Epithelial cell of esophagus (primary cell): ENCODE measurements around the gene HES7.

Source experiments
- DNase-seq: peaks from one replicate; pipeline ENCODE4 v3.0.0; 2010; ENCODE audit warnings: low read depth
- H3K4me3 ChIP-seq: 2 replicates; pipeline ENCODE4 v1.5.1; 2011; ENCODE audit warnings: mild to moderate bottlenecking, low read length, control low read depth
- TF ChIP-seq, protein P1 (sequence below): IDR thresholded peaks from 2 replicates; pipeline ENCODE4 v1.5.1; 2011; ENCODE audit warnings: low read depth, mild to moderate bottlenecking, low read length, control low read depth, inconsistent platforms; ENCODE audit not compliant: insufficient read depth; ENCODE audit errors: missing control alignments

The HES7 gene

DNA sequence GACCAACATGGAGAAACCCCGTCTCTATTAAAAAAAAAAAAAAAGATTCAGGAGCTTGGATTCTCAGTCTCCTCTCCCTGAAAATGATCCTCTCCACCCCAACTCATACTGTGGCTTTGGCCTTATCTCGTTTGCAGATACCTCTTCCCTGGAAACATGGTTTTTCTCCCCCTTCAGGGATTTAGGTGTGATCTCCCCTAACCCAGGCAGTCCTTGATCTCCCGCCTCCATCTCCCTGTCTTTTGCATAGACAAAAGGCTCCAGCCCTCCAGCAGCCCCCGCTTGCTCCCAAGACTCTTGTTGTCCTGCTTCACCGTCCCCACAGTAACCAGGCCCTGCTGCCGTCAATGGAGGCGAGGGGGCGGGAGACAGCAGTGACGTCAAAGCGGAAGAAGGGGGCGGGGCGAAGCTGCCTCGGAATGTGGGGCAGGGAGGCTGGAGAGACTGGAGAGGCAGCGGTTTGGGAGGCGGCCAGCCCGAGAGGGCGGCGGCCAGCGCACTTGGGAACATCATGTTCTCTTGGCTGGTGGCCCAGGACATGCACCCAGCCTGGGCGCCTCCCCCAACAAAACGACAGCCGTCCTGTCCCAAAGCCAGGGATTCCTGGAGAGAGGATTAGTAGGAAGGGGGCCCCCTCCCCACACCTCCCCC lies 30.2 kb upstream of the HES7 start:
- DNase-seq: peak; percentile 98
- H3K4me3 ChIP-seq: peak overlapping the region; percentile 100
- TF ChIP-seq, protein P1, sequence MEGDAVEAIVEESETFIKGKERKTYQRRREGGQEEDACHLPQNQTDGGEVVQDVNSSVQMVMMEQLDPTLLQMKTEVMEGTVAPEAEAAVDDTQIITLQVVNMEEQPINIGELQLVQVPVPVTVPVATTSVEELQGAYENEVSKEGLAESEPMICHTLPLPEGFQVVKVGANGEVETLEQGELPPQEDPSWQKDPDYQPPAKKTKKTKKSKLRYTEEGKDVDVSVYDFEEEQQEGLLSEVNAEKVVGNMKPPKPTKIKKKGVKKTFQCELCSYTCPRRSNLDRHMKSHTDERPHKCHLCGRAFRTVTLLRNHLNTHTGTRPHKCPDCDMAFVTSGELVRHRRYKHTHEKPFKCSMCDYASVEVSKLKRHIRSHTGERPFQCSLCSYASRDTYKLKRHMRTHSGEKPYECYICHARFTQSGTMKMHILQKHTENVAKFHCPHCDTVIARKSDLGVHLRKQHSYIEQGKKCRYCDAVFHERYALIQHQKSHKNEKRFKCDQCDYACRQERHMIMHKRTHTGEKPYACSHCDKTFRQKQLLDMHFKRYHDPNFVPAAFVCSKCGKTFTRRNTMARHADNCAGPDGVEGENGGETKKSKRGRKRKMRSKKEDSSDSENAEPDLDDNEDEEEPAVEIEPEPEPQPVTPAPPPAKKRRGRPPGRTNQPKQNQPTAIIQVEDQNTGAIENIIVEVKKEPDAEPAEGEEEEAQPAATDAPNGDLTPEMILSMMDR: no peak

DNA sequence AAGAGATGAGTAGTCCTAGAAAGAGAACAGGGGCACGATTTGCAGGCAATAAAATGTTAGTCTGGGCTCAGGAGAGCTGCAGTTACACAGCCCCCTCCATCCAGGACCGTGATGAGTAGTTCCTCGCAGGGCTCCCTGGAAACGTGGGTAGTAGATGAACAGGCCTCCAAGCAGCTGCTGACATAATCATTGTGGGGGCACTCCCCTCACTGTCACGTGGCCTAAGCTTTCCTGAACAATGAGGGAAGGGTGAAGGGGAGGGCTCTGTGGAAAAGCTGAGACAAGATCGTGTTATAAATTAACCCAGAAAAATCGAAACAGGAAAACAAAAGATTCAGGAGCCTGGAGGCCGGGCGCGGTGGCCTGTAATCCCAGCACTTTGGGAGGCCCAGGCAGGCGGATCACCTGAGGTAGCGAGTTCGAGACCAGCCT lies 29.6 kb upstream of the HES7 start:
- DNase-seq: peak; percentile 98
- H3K4me3 ChIP-seq: peak overlapping the region; percentile 100
- TF ChIP-seq, protein P1: no peak

DNA sequence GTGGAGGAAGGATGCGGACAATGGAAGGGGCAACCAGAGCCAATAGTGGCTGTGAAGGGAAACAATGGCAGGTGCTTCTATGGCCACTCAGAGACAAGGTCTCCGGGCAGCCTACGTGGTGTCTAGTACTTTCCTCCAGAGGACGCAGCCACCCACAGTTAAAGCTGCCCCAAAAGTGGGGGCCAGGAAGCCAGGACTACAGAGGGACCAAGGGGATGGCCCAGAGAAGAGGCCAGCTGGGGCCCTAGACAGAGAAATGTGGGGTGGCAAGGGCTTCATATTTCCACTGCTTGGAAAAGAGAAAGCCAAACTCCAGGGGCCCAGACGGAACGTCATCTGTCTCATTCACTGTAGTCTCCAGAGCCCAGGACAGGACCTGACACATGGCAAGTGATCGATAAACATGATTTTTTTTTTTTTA lies 29.1 kb upstream of the HES7 start:
- DNase-seq: no peak
- H3K4me3 ChIP-seq: peak overlapping the region; percentile 100
- TF ChIP-seq, protein P1: no peak

DNA sequence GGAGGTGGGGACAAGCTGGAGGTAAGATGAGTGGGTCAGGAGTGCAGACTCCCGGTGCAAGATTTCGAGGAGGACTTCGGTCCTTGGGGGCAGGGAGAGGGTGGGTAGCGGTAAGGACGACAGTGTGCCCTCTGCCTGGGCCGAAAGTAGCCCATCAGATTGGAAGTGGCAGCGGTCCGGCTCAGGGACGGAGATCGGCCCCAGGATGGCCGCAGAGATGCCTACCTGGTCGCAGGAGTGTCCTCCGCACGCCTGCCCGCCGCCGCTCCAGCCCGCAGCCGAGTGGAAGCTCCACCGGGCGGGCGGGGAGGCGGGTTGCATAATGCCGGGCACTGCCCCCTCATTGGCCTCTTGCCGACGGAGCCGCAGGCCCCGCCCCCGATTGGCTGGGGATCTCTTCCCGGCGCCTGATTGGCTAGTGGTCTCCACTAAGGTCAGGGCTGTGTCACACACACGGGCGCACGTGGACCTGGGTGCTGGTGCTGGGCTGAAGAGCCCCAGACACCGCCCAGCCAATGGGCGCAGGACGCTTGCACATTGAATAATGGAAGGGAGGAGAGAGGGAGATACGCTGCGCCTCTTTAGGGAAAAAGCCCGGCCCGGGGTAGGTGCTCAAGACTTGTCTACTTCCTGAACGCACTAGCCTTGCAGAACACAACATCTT lies 28.3 kb upstream of the HES7 start, which contains the start of gene PER1:
Gene PER1, minus strand, starts transcription at position 293 of the 664 bp plus-strand sequence. CDS start 1,698 bp downstream, outside the sequence.
- H3K4me3 ChIP-seq: peak within 1 kb of the TSS; percentile 100
- DNase-seq: peak; percentile 99
- TF ChIP-seq, protein P1: no peak

DNA sequence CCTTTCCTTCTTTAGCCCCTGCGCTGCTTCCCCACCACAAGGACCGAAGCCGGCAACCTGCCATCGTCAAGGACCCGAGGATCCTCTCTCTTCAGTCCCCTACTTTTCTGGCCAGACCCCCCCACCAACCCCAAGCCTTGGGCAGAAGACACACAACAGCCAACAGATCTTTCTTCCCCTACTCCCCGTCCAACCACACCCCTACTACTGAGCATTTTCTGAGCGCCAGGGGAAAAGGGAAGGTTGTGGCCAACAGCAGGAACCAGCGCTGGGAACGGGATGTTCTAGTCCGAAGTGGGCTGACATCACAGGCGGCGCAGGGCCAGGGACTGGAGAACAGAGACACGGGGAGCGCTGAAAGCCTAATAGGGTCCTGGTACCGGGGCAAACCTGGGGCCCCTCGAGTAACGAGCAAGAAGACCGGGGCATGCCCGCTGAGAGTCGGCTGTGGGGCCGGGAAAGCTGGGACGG lies 27.8 kb upstream of the HES7 start:
- H3K4me3 ChIP-seq: peak overlapping the region; percentile 100
- TF ChIP-seq, protein P1: no peak
- DNase-seq: peak; percentile 45

DNA sequence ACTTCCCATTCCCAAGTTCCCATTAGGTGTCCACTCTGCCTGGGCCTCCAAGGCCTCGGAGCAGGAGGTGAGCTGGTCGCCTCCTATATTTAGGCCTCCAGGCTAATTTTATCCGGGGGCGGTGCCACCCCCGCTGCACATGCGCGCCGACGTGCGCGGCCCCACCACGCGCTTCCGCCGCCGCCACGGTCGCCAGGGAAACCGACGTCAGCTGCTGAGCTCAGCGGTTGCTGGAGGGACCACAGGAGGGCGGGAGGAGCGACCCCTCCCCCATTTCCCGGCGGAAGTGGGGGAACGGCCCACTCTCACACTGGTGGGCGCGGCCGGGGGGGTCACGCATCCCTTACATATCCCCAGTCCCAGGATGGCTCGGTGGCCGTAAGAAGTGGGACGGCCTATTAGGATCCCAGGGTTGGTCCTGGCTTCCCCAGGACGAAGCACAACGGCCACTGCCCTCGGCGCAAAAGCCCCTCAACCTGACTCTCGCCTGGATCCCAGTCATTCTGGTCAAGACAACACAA lies 27.3 kb upstream of the HES7 start:
- TF ChIP-seq, protein P1: no peak
- DNase-seq: peak; percentile 73
- H3K4me3 ChIP-seq: peak overlapping the region; percentile 100
